Neural progenitor cell (in vitro differentiated cells): Measurements from ENCODE around the gene SPOCD1.

Source experiments
- CTCF ChIP-seq: fragments of 200-600 bp; sonication (generic); IDR thresholded peaks from 2 replicates; pipeline ENCODE4 v1.5.1; 2017; ENCODE audit warnings: antibody characterized with exemption, mild to moderate bottlenecking
- EZH2 ChIP-seq: fragments of 200-600 bp; sonication (generic); IDR thresholded peaks from 2 replicates; pipeline ENCODE4 v1.6.1; 2017; ENCODE audit warnings: antibody characterized with exemption, mild to moderate bottlenecking, moderate library complexity

GRCh38 chr1:31790641-31791091 is 25.2 kb downstream of the SPOCD1 start:
- no peak for TF ChIP-seq CTCF
- no peak for TF ChIP-seq EZH2
